SU-DHL-6 (cell line): Measurements from ENCODE around the gene GTF2F2.

Experiments used
- H2AFZ ChIP-seq: fragments of 200-600 bp; sonication (generic); 2 replicates; pipeline ENCODE4 v1.6.1; 2014; ENCODE audit warnings: low read depth, mild to moderate bottlenecking, moderate library complexity, mixed read lengths, antibody characterized with exemption, low read length; ENCODE audit not compliant: severe bottlenecking
- H3F3A ChIP-seq: fragments of 200-600 bp; shearing (Covaris generic); 2 replicates; pipeline ENCODE4 v1.6.0; 2016; ENCODE audit warnings: antibody characterized with exemption, mild to moderate bottlenecking; ENCODE audit not compliant: insufficient read depth
- H3K27ac ChIP-seq: fragments of 200-600 bp; sonication (generic); 2 replicates; pipeline ENCODE4 v1.5.1; 2016; ENCODE audit warnings: low read depth, mild to moderate bottlenecking, low read length, moderate library complexity, mixed read lengths
- H3K27me3 ChIP-seq: fragments of 200-600 bp; sonication (generic), shearing (Covaris generic); 2 replicates; pipeline ENCODE4 v1.6.0; 2014; ENCODE audit warnings: mild to moderate bottlenecking, low read length
- H3K36me3 ChIP-seq: fragments of 200-600 bp; sonication (generic); 2 replicates; pipeline ENCODE4 v1.6.1; 2014; ENCODE audit warnings: mild to moderate bottlenecking, low read length, mixed read lengths
- H3K4me2 ChIP-seq: fragments of 300-600, 200-600 bp; shearing (Covaris generic), sonication (generic); 2 replicates; pipeline ENCODE4 v1.6.0; 2014; ENCODE audit warnings: low read length, low read depth, mild to moderate bottlenecking; ENCODE audit not compliant: poor library complexity, severe bottlenecking
- H3K4me3 ChIP-seq: fragments of 200-600 bp; sonication (generic); 2 replicates; pipeline ENCODE4 v1.5.1; 2014; ENCODE audit warnings: antibody characterized with exemption, low read length, mild to moderate bottlenecking, mixed read lengths; ENCODE audit not compliant: insufficient read depth, poor library complexity, severe bottlenecking
- H3K79me2 ChIP-seq: fragments of 200-600 bp; sonication (generic); 2 replicates; pipeline ENCODE4 v1.6.1; 2014; ENCODE audit warnings: mild to moderate bottlenecking, low read length, moderate library complexity; ENCODE audit not compliant: insufficient read depth
- H3K9ac ChIP-seq: fragments of 200-600 bp; sonication (generic); 2 replicates; pipeline ENCODE4 v1.7.0; 2014; ENCODE audit warnings: mild to moderate bottlenecking, low read length
- H3K9me2 ChIP-seq: fragments of 200-600 bp; sonication (generic); replicated peaks from 2 replicates; pipeline ENCODE4 v1.6.1; 2014; ENCODE audit warnings: low read length; ENCODE audit not compliant: insufficient read depth
- H3K9me3 ChIP-seq: fragments of 200-600 bp; sonication (generic); 2 replicates; pipeline ENCODE4 v1.6.1; 2014; ENCODE audit warnings: low read length, mixed read lengths; ENCODE audit not compliant: insufficient read depth
- H4K20me1 ChIP-seq: fragments of 200-600 bp; sonication (generic); 2 replicates; pipeline ENCODE4 v1.6.1; 2014; ENCODE audit warnings: low read depth, mild to moderate bottlenecking, antibody characterized with exemption, low read length, moderate library complexity, mixed read lengths
- CTCF ChIP-seq: fragments of 200-600 bp; sonication (generic); IDR thresholded peaks from one replicate; pipeline ENCODE4 v1.5.1; 2017; ENCODE audit warnings: antibody characterized with exemption, mild to moderate bottlenecking, low read length, moderate library complexity; ENCODE audit not compliant: insufficient read depth, poor library complexity, severe bottlenecking
- EZH2phosphoT487 ChIP-seq: fragments of 200-600 bp; sonication (generic), shearing (Covaris generic); conservative IDR thresholded peaks from 2 replicates; pipeline ENCODE4 v1.6.1; 2018; ENCODE audit warnings: mild to moderate bottlenecking, antibody characterized with exemption, low read length, moderate library complexity, mixed read lengths

The GTF2F2 gene

GRCh38 chr13:45119991-45120864 is at the start of gene GTF2F2:
GTF2F2 (plus strand) TSS chr13:45120510; CDS start chr13:45120656, 146 bp downstream.
- H3K4me3 ChIP-seq: peak within 1 kb of the TSS; percentile 80
- H3K4me2 ChIP-seq: peak within 1 kb of the TSS; percentile 87
- peak within 1 kb of the TSS; percentile 83 for H3K9ac ChIP-seq
- no peaks in the 10 kb centered on the region for H3K9me3 ChIP-seq
- H3K36me3 ChIP-seq: no peaks in the 10 kb centered on the region
- H3K9me2 ChIP-seq: no peaks in the 10 kb centered on the region
- H2AFZ ChIP-seq: peak within 1 kb of the TSS; percentile 91
- TF ChIP-seq EZH2phosphoT487: no peak
- TF ChIP-seq CTCF: no peak
- peak within 1 kb of the TSS; percentile 14; the same call in 1 of the 2 replicates for H3K27ac ChIP-seq
- H3K79me2 ChIP-seq: peaks cover 47% of the 10 kb centered on the region
- no peaks in the 10 kb centered on the region for H3F3A ChIP-seq
- H3K27me3 ChIP-seq: no peaks in the 10 kb centered on the region
- peaks cover 5% of the 10 kb centered on the region; the same call in 1 of the 2 replicates for H4K20me1 ChIP-seq

- no peaks in the 10 kb centered on the region for H3F3A ChIP-seq
These were observed 46.5 kb upstream of the GTF2F2 start for GRCh38 chr13:45073809-45074208.

GRCh38 chr13:45074721-45075120 is 45.6 kb upstream of the GTF2F2 start:
- Histone ChIP-seq H3K9me3 (no peaks in the 10 kb centered on the region), H3K4me2 (no peak overlapping the region), H2AFZ (no peak overlapping the region), H3K27ac (no peak overlapping the region), H3K9me2 (no peaks in the 10 kb centered on the region), H3K36me3 (no peaks in the 10 kb centered on the region), H3K79me2 (no peaks in the 10 kb centered on the region), H3K9ac (no peak overlapping the region), H3K4me3 (no peak overlapping the region), H3K27me3 (no peaks in the 10 kb centered on the region), H4K20me1 (no peaks in the 10 kb centered on the region), H3F3A (no peaks in the 10 kb centered on the region)
- TF ChIP-seq CTCF (no peak), EZH2phosphoT487 (no peak)

More at GRCh38 chr13:45073809-45074208, 46.5 kb upstream of the GTF2F2 start:
- no peaks in the 10 kb centered on the region for H3K9me3 ChIP-seq
- H3K9me2 ChIP-seq: no peaks in the 10 kb centered on the region
- no peaks in the 10 kb centered on the region for H4K20me1 ChIP-seq
- no peaks in the 10 kb centered on the region for H3K27me3 ChIP-seq
- H3K4me3 ChIP-seq: no peak overlapping the region
- no peak overlapping the region for H3K27ac ChIP-seq
- no peak overlapping the region for H3K4me2 ChIP-seq
- no peak overlapping the region for H2AFZ ChIP-seq
- H3K9ac ChIP-seq: no peak overlapping the region
- TF ChIP-seq EZH2phosphoT487 (no peak), CTCF (no peak)
- no peaks in the 10 kb centered on the region for H3K79me2 ChIP-seq
- no peaks in the 10 kb centered on the region for H3K36me3 ChIP-seq
